Hypothalamus (tissue), 51 donors: ENCODE data around the gene ITPR1.

Experiments used
- DNase-seq, 51 donors: peaks; one replicate each; lab custom pipeline; 2025; lab: John Stamatoyannopoulos, UW

ITPR1 gene

DNA sequence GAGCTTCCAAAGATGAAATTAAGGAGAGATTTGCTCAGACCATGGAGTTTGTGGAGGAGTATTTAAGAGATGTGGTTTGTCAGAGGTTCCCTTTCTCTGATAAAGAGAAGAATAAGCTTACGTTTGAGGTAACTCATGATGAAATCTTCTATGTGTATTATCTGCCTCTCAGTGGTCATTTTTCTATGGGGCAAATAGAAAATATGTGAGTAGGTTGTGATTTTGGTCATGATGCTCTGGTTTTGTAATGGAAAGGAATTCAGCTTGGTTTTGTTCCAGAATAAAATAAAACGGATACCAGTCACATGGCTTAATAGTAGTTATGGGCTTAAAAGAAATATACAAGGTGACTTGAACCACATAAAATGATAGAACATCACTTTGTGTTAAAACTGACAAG, 181.1 kb downstream of the ITPR1 start:
- no peak for DNase-seq

DNA sequence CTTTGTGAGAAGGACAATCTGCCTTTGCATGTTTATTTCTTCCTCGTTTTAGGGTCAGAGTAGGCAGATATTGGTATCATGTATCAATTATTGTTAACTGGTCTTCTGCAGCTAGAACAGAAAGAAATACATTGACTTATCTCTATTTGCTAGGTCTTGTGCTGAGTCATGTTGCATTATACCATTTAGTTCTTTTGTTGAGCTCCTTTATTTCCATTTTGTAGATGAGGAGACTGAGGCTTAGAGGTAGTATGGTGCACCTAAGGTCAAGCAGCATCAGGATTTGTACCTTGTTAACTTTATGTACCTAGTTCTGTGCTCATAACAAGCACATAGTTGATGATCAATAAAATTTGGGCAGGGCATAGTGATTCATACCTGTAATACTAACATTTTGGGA, 182.6 kb downstream of the ITPR1 start:
- DNase-seq = no peak

DNA sequence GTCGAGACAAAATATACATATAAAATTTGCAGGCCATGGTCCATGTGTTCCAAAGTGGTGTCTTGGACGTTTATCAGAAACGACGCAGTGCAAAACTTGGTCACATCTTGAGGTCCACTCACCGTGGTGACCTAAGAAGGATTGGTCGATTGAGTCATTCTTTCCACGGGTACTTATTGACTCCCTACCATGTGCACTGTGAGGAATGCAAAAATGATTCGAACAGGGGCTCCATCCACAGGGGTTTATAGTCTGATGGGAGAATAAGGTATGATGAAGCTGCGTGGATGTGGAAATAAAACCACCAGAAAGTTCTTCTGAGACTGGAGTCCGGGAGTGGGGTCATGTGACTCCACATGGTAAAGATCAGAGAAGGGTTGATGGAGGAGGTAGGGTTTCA, 185.2 kb downstream of the ITPR1 start:
- DNase-seq = no peak

DNA sequence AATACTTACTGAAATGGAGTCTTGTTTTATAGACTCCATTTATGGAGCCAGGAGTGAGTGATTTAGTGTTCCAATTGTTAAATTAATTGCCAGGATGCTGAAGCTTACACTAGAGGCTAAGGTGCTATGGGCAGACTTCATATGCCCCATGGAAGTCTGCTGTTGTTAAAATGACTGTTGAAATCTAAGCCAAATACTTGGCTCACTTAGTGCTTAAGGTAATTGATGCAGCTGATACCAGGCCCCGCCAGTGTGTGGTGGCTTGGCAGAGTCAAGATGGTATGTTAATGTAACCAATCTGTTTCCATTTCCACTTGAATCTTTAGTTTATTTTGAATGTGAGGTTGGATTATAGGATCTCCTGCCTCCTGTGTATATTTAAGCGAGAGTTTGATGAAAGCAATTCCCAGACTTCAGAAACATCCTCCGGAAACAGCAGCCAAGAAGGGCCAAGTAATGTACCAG, 187.1 kb downstream of the ITPR1 start:
- DNase-seq = no peak

DNA sequence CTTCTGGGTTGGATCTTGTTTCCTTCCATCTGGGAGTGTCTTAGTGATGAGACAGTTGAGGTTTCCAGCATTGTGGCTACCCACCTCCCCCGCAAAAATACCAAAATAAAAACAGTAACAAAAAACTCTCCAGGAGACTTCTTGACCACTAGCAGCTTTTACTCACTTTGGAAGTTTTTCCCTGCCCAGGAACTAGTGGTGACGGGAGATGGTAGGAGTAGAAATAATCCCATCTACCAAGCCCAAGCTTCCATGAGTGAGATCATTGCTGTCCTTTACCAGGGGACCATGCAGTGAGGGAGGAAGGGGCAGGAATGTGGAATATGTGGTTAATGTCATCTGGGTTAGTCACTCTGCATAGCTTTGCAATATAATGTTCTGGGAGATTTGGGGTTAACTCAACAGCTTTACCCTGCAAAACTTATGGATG, 187.7 kb downstream of the ITPR1 start:
- DNase-seq = no peak

DNA sequence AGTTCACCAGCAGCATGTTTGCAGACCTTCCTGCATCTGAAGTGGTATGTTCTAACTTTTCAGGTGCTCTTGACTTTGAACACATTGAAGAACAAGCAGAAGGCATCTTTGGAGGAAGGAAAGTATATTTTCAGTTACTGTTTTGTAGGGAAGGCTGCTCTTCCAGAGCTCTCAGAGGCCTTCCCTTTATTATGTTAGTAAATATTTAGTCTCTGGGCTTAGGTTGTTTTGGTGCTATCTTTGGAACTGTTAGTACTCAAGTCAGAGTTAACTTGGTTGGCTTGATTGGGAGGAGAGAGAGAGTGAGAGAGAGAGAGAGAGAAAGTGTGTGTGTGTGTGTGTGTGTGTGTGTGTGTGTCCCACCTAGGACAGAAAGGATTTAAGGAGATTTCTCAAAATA, 188.2 kb downstream of the ITPR1 start:
- DNase-seq = no peak

DNA sequence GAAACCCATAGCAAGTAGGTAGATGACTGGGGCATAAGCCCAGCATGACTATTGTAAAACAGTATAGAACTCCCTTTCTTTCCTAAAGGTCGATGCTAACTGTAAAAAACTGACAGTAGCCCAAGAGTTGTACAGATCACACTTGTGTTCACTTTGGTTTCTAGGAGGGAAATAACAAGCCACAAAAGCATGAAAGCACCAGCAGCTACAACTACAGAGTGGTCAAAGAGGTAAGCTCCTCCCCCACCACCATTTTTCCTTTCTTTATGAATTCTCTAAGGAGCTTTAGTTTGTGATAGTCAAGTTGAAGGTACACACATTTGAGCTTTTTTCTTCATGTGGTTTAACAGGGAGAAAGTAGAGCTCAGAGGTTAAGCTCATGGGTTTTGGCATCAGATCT, 191.0 kb downstream of the ITPR1 start:
- no peak for DNase-seq

DNA sequence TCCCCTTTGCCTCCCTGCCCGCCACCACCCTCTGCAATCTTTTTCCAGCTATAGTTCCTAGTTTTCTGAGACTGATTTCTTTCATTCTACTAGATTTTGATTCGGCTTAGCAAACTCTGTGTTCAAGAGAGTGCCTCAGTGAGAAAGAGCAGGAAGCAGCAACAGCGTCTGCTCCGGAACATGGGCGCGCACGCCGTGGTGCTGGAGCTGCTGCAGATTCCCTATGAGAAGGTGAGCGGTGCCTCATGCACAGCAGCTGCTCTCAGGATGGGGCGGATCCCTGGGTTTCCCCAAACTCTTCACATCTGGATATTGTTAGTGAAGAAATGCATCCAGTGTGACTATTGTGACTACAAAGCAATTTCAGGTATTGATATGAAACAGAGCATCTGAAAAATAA, 191.8 kb downstream of the ITPR1 start:
- no peak for DNase-seq

DNA sequence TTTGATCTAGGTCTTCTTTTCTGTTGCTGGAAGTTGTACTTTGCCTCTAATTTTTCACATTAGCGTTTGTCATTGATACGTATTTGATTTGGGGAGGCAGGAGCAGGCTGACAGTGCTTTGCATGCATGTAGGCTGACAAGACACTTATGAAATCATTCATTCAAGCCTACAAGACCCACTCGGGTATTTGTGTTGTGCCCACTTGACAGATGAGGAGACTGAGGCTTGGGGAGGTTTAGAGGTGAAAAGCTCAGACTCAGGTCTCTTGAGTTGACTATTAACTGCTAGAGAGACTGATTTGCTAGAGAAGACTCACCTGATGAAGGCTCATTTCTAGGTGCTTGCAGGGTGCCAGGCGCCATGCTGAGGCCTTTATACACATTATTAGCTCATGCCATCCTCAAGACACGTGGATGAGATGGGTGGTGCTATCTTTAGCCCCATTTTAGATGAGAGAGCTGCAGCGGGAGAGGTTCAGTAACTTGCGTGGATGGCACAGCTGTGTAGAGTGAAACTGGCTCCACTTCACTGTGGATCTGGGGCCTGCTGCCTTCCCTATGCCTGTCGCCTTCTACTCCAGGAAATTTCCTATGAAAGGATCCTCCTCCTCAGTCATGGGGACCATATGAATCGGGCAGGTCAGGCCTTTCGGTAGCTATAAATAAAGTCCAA, 192.7 kb downstream of the ITPR1 start:
- DNase-seq = no peak

DNA sequence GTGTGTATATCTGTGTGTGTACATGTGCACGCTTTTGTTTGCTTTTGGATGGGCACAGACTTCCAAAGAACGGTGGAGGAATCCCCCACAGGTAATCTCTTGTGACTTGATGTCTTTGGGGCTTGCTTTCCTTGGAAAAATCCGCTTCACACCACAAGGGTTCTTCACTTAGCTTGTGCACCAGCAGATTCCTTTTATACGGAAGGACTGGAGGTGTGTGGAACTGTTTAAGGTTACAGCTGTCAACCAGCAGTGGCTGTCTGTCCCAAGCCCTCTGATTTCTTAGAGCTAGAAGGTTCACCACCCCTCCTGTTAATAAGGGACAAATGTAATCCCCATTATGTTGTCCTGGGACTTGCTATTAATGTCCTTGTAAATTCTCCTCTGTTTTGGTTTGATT, 193.5 kb downstream of the ITPR1 start:
- no peak for DNase-seq

DNA sequence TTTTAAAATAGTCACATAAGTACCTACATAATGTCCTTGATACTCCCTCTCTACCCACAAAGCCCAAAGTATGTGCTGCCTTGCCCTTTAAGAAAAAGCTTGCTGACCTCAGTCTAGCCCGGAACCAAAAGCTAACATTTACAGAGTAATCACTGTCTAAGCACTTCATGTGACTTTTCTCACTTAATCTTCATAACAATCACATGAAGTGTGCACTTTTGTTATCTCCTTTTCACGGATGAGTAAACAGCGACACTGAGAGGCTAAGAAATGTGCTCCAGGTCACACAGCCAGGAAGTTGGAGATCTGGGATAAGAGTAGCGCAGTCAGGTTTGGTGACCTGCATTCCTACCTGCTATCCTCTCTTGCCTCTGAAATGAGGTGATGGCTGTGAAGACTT, 194.0 kb downstream of the ITPR1 start:
- DNase-seq = no peak

DNA sequence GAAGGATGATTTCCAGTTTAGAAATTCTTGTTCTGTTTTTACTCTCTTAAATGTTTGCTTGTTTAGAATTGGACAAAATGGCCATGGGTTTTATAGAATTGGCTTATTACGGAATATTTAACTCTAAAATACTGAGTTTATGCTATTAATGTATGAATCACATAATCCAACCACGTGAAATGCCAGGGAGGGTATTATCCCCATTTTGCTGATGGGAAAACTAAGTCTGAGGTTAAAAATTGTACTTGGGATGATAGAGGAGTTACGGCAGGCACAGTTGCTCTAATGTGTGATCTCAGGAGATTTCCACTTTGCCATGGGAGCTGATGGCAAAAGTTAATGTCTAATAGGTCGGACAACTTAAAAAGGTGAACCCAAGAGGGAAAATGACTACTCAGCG, 194.4 kb downstream of the ITPR1 start:
- DNase-seq = no peak

DNA sequence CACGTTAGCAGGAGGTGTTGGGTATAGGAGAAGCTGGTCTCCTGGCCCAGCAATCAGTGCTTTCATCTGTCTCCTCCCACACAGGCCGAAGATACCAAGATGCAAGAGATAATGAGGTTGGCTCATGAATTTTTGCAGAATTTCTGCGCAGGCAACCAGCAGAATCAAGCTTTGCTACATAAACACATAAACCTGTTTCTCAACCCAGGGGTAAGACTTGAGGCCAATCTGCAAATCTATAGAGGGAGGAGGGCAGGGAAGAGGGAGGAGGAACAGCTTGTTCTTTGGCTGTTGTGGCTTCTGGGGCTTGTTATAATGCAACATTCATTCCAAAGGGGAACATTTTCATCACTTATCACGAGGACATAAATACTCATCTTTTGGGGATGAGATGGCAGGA, 195.3 kb downstream of the ITPR1 start:
- no peak for DNase-seq

DNA sequence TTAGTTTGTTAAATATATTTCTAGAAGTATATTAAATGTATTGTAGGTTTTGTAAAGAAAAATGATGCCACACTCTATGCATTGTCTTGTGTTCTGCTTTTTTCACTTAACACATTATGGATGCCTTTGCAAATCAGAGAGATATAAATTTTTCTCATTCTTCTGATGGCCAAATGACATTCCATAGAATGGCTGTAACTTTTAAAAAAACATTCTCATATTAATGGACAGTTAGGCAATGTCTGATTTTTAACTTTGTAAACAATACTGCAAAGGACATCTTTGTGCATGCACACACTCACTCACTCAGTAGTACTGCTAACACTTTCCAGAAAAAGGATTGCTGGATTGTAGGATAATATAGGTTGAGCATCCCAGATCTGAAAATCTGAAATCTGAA, 195.9 kb downstream of the ITPR1 start:
- DNase-seq = no peak

DNA sequence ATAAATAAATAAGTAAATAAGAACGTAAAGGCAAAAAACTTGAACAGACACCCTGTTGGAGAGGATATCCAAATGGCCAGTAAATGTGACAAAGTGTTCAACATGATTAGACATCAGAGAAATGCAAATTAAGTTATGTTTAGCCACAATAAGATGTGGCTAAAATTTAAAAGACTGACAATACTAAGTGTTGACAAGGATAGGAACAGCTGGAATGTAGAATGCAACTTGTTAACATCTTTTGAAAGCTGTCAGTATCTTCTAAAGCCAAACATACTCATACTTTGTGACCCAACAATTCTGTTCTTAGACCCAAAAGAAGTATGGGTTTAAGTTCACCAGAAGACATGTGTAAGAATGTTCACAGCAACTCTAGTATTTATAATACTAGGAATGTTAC, 197.1 kb downstream of the ITPR1 start:
- DNase-seq = no peak

DNA sequence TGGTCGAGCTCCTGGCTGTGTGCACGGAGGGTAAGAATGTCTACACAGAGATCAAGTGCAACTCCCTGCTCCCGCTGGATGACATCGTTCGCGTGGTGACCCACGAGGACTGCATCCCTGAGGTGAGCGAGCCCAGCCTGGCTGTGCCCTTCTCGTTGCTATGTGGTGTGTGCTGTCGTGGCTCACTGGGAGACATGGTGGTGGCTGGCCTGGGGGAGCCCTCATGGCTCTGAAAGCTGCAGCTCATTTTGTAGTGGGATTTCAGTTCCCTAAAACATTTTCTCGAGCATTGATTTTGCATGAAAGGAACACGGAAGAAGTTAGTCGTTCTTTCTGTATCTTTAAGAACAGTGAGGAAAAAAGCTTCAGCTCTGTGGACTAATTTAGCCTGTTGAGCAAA, 200.5 kb downstream of the ITPR1 start:
- no peak for DNase-seq

DNA sequence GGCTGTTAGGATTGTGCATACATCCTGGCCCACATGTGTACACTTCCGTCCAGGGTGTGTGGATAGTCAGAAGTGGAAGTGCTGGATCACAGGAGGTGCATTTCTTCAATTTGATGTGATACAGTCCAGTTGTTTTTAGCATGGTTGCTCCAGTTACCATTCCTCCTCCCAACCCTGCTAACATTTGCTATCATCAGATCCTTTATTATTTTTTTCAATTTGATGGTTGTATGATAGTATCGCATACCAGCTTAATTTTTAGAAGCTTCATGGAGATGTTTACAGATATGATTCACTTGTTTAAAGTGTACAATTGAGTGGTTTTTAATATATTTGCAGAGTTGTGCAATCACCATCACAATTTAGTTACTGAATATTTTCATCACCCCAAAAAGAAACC, 202.7 kb downstream of the ITPR1 start:
- no peak for DNase-seq

DNA sequence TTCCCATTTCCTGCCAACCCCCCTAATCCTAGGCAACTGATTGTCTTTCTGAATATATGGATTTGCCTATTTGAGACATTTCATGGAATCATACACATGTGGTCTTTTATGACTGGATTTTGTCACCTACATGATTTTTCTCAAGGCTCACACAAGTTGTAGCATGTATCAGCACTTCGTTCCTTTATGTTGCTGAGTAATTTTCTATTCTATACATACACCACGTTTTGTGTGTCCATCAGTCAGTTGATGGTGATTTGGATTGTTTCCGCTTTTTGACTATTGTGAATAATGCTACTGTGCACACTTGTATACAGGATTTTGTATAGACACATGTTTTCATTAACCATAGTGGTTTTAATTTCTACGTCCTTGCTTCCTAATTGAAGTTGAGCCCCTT, 203.1 kb downstream of the ITPR1 start:
- DNase-seq = no peak

DNA sequence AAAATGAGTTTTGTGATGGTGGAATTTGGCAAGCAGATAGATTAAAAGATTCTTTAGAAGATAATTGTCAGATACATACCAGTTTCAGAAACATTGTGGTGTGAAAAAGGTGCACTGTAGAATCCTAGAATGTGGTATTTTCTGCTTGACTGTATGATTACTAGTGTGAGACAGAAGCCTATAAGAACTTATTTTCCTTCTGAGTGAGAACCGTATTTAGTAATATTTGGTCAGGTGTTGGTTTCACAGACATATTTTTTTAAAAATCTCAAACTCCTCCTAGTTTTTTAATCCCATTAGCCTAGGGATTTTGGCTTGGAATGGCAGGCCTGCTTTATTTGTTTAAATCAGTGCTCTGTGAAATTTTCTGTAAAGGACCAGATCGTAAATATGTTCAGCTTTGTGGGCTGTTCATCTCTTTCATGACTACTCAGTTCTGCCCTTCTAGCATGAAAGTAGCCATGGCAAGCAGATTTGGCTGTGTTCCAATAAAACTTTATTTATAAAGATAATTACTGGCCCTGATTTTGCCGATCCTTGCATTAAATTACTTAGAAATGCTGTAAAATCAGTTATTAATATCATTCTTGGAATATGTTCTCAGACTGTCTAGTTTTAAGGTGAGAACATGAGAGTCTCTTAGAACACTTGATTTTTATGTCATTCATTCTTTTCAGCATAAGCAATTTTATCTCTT, 205.1 kb downstream of the ITPR1 start:
- no peak for DNase-seq

DNA sequence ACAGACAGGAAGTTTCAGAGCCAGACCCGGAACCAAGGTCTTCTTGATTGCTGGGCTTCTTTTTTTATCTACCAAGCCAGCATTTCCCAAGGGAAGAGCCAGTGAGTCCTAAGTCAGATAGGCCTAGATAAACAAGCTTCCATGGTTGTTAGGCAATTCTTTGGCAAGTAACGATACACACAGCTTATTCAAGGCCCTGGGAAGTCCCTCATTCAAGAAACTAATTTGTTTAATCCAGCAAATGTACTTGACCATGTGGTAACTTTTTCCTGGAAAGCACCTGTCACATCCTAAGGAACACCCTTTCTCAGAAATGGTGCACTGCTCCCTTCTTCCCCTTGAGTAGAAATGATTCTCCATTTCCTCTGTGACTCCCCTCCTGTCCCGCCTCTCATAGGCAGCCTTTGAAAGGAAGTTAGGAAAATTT, 209.9 kb downstream of the ITPR1 start:
- no peak for DNase-seq

DNA sequence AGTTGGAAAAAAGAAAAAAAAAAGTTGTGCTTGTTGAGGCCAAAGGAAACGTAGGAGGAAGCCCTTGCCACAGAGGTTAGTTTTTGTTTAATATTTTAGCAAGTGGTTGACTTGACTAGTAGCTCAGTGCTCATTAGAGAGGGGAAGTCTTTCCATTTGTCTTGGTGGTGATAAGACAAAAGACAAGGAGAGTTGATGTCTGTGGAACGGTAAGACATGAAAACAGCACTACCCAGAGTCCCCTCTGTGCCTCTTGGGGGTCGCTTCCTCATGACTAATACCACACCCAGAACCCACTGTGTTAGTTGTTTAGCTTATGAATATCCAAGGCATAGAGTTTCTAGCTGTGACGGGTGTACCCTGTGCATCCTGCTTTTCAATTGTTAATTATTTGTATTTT, 211.4 kb downstream of the ITPR1 start:
- no peak for DNase-seq

DNA sequence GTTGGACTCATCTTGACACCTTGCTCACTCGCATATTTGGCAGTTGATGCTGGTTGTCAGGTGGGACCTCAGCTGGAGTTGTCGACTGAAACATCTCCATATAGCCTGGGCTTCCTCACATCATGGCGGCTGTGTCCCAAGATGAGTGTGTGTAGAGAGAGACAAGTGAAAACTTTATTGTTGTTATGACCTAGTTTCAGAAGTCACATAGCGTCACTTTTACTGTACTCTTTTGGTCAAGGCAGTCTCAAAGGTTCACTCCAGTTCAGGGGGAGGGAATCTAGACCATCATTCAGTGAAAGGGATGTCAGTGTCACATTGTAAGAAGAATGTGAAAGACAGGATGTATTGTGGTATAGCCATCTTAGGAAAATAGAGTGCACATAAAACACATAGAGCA, 214.2 kb downstream of the ITPR1 start:
- no peak for DNase-seq

DNA sequence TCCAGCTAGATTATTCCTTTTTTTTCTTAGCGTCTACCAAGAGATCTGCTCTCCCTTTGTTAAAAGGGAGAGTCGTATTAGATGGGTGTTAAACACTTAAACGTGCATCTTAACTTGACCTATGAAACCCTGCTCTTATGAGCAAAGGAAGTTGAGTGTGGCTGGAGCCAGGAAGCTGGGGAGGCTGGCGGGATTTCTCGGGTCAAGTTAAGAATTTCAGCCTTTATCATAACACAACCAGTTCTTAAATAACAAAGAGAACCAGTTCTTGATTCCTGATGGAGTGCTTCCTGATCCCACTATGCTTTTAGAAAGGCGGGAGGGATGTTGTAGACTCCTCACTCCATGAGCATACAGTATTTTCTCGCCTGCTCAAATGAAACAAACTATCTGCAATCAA, 215.1 kb downstream of the ITPR1 start:
- no peak for DNase-seq
